ENCODE results near the gene CHKB. TPM values are rescaled to one million over a fixed set of nuclear protein-coding genes. Genes with fewer than 3 reads are reported as not detected.

The CHKB gene
- total RNA-seq, 1 donor from 2014 or later: 94.6 TPM

DNA sequence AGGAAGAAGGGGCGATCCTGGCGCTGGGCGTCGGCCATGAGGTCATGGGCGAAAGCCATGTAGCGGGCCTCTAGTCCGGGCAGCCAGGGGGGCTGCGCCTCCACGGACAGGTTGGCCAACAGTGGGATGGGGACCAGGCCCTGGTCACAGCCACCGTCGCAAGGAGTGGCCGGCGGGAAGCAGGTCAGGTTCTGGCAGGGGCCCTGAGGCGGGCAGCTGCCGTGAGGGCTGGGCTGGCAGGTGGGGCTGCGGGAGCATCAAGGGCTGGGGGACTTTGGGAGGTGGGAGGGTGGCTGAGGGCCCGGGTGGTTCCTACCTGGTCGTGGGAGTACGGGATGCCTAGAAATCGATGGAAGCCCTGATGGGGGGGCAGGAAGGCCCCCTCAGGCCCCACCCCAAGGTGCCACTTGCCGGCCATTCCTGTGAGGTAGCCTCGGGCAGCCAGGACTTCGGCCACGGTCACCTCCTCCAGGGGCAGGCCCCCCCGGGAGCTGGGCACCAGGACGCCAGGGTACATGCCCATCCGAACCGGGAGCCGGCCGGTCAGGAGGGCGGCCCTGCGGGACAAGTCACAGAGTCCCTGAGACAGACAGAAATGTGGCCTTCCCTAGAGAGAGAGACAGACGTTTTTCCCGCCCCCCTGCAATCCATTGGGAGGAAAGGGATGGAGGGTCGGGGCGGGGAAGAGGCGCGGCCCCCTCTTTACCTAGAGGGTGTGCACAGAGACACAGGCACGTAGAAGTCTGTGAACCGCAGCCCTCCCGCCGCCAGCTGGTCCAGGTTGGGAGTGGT, 44.4 kb upstream of the CHKB start:
- Mint-ChIP-seq H3K4me1 (ENCODE audit: unreplicated experiment) (peaks cover 32% of the 10 kb centered on the region), H3K36me3 (ENCODE audit: low read depth, unreplicated experiment) (peaks cover 10% of the 10 kb centered on the region), H3K27ac (ENCODE audit: unreplicated experiment) (no peak overlapping the region), H3K4me3 (ENCODE audit: unreplicated experiment) (peak overlapping the region; percentile 87), H3K27me3 (ENCODE audit: unreplicated experiment) (peaks cover 14% of the 10 kb centered on the region), H3K9me3 (ENCODE audit: unreplicated experiment) (no peaks in the 10 kb centered on the region)
- no peak for DNase-seq (ENCODE audit: low spot score)
- no peak for TF ChIP-seq CTCF (IDR thresholded peaks at IDR 0.05; ENCODE audit: unreplicated experiment)

- H3K4me1 Mint-ChIP-seq (ENCODE audit: unreplicated experiment): peaks cover 38% of the 10 kb centered on the region
- no peaks in the 10 kb centered on the region for H3K9me3 Mint-ChIP-seq (ENCODE audit: unreplicated experiment)
- peak overlapping the region; percentile 80 for H3K4me3 Mint-ChIP-seq (ENCODE audit: unreplicated experiment)
- no peak overlapping the region for H3K27ac Mint-ChIP-seq (ENCODE audit: unreplicated experiment)
- H3K36me3 Mint-ChIP-seq (ENCODE audit: low read depth, unreplicated experiment): peaks cover 13% of the 10 kb centered on the region
- H3K27me3 Mint-ChIP-seq (ENCODE audit: unreplicated experiment): peaks cover 16% of the 10 kb centered on the region
- DNase-seq (ENCODE audit: low spot score): no peak
- peak; percentile 26 for TF ChIP-seq CTCF (IDR thresholded peaks at IDR 0.05; ENCODE audit: unreplicated experiment)
Observed at GRCh38 chr22:50626314-50626849, 43.7 kb upstream of the CHKB start.

GRCh38 chr22:50625568-50626313, 43.1 kb upstream of the CHKB start:
- no peak overlapping the region for H3K4me3 Mint-ChIP-seq (ENCODE audit: unreplicated experiment)
- peaks cover 45% of the 10 kb centered on the region for H3K4me1 Mint-ChIP-seq (ENCODE audit: unreplicated experiment)

GRCh38 chr22:50625131-50625567, 42.5 kb upstream of the CHKB start:
- Mint-ChIP-seq H3K4me1 (ENCODE audit: unreplicated experiment) (peaks cover 46% of the 10 kb centered on the region), H3K4me3 (ENCODE audit: unreplicated experiment) (no peak overlapping the region), H3K36me3 (ENCODE audit: low read depth, unreplicated experiment) (peaks cover 13% of the 10 kb centered on the region), H3K27me3 (ENCODE audit: unreplicated experiment) (peaks cover 16% of the 10 kb centered on the region), H3K9me3 (ENCODE audit: unreplicated experiment) (no peaks in the 10 kb centered on the region), H3K27ac (ENCODE audit: unreplicated experiment) (no peak overlapping the region)
- DNase-seq (ENCODE audit: low spot score): no peak
- TF ChIP-seq CTCF (IDR thresholded peaks at IDR 0.05; ENCODE audit: unreplicated experiment): no peak

More at GRCh38 chr22:50625568-50626313, 43.1 kb upstream of the CHKB start:
- DNase-seq (ENCODE audit: low spot score): peak; percentile 65
- peaks cover 13% of the 10 kb centered on the region for H3K36me3 Mint-ChIP-seq (ENCODE audit: low read depth, unreplicated experiment)
- H3K27ac Mint-ChIP-seq (ENCODE audit: unreplicated experiment): no peak overlapping the region
- H3K9me3 Mint-ChIP-seq (ENCODE audit: unreplicated experiment): no peaks in the 10 kb centered on the region
- TF ChIP-seq CTCF (IDR thresholded peaks at IDR 0.05; ENCODE audit: unreplicated experiment): no peak
- peaks cover 16% of the 10 kb centered on the region for H3K27me3 Mint-ChIP-seq (ENCODE audit: unreplicated experiment)

Data from endothelial cell (in vitro differentiated cells).